Osteoblast (primary cell): ENCODE results near the gene SLC15A5. TPM values are rescaled to one million over a fixed set of nuclear protein-coding genes. Genes with fewer than 3 reads are reported as not detected.

ENCODE experiments used
- DNase-seq: peaks from one replicate; pipeline ENCODE4 v3.0.0; 2011; ENCODE audit warnings: low spot score, mixed read lengths; ENCODE audit not compliant: insufficient read length; ENCODE audit errors: missing footprints
- H2AFZ ChIP-seq: 2 replicates; pipeline ENCODE4 v1.6.0; 2011; ENCODE audit warnings: mild to moderate bottlenecking, low read length
- H3K27ac ChIP-seq: 2 replicates; pipeline ENCODE4 v1.5.1; 2011; ENCODE audit warnings: mild to moderate bottlenecking, low read depth, low read length, moderate library complexity
- H3K27me3 ChIP-seq: 2 replicates; pipeline ENCODE4 v1.6.0; 2012; ENCODE audit warnings: mild to moderate bottlenecking, control low read depth, inconsistent platforms, low read length, moderate library complexity; ENCODE audit not compliant: insufficient read depth
- H3K36me3 ChIP-seq: 2 replicates; pipeline ENCODE4 v1.5.1; 2011; ENCODE audit warnings: mild to moderate bottlenecking, low read length, control low read depth, moderate library complexity; ENCODE audit not compliant: insufficient read depth
- H3K4me1 ChIP-seq: 2 replicates; pipeline ENCODE4 v1.5.1; 2011; ENCODE audit warnings: mild to moderate bottlenecking, low read length, control low read depth, moderate library complexity; ENCODE audit not compliant: insufficient read depth
- H3K4me2 ChIP-seq: 2 replicates; pipeline ENCODE4 v1.6.0; 2011; ENCODE audit warnings: mild to moderate bottlenecking, low read length; ENCODE audit not compliant: insufficient read depth
- H3K4me3 ChIP-seq: fragments of 200-600 bp; sonication (generic); 3 replicates; pipeline ENCODE4 v1.5.1; 2012; ENCODE audit warnings: mild to moderate bottlenecking, low read length, inconsistent platforms; ENCODE audit not compliant: insufficient read depth
- H3K79me2 ChIP-seq: 2 replicates; pipeline ENCODE4 v1.6.0; 2012; ENCODE audit warnings: mild to moderate bottlenecking, low read length, control low read depth, inconsistent platforms; ENCODE audit not compliant: insufficient read depth
- H3K9me3 ChIP-seq: 2 replicates; pipeline ENCODE4 v1.5.1; 2011; ENCODE audit warnings: low read depth, low read length, control low read depth
- H4K20me1 ChIP-seq: 2 replicates; pipeline ENCODE4 v1.6.0; 2012; ENCODE audit warnings: mild to moderate bottlenecking, low read length, control low read depth; ENCODE audit not compliant: insufficient read depth
- CTCF ChIP-seq: IDR thresholded peaks from 2 replicates; pipeline ENCODE4 v1.5.1; 2011; ENCODE audit warnings: mild to moderate bottlenecking, low read depth, low read length, moderate library complexity; ENCODE audit errors: extremely low read depth
- total RNA-seq: library from RNA; depleted of rRNA; stranded (reverse); fragments of >200 nt; gene quantifications from 2 replicates; pipeline ENCODE4 v1.2.3, GENCODE V29; 2012

The SLC15A5 gene
- total RNA-seq, 1 donor, result not detected

GRCh38 chr12:16198884-16199283 is 78.6 kb downstream of the SLC15A5 start:
- Histone ChIP-seq H3K4me2 (no peak overlapping the region), H3K9me3 (no peaks in the 10 kb centered on the region), H3K27me3 (no peaks in the 10 kb centered on the region), H4K20me1 (no peaks in the 10 kb centered on the region), H3K27ac (no peak overlapping the region), H3K4me3 (no peak overlapping the region), H2AFZ (no peak overlapping the region), H3K36me3 (no peaks in the 10 kb centered on the region), H3K79me2 (no peaks in the 10 kb centered on the region), H3K4me1 (no peaks in the 10 kb centered on the region)
- DNase-seq, result no peak
- TF ChIP-seq CTCF, result no peak

GRCh38 chr12:16197600-16197999 is 79.9 kb downstream of the SLC15A5 start:
- H3K4me2 ChIP-seq, result no peak overlapping the region
- H4K20me1 ChIP-seq, result no peaks in the 10 kb centered on the region
- no peak for TF ChIP-seq CTCF
- DNase-seq, result no peak
- no peak overlapping the region for H3K27ac ChIP-seq
- no peaks in the 10 kb centered on the region for H3K79me2 ChIP-seq
- no peaks in the 10 kb centered on the region for H3K4me1 ChIP-seq
- H3K9me3 ChIP-seq, result no peaks in the 10 kb centered on the region
- no peak overlapping the region for H3K4me3 ChIP-seq
- H3K27me3 ChIP-seq, result no peaks in the 10 kb centered on the region
- H3K36me3 ChIP-seq, result no peaks in the 10 kb centered on the region
- H2AFZ ChIP-seq, result no peak overlapping the region

- no peak for DNase-seq
These were observed 87.6 kb downstream of the SLC15A5 start for GRCh38 chr12:16189849-16190248.

GRCh38 chr12:16187660-16188059 is 89.8 kb downstream of the SLC15A5 start:
- Histone ChIP-seq H4K20me1 (no peaks in the 10 kb centered on the region), H3K9me3 (no peaks in the 10 kb centered on the region)

More at GRCh38 chr12:16189849-16190248, 87.6 kb downstream of the SLC15A5 start:
- no peaks in the 10 kb centered on the region for H3K9me3 ChIP-seq
- no peak overlapping the region for H3K4me2 ChIP-seq
- H2AFZ ChIP-seq, result no peak overlapping the region
- TF ChIP-seq CTCF, result peak; percentile 38
- no peaks in the 10 kb centered on the region for H3K4me1 ChIP-seq
- no peak overlapping the region for H3K4me3 ChIP-seq
- no peaks in the 10 kb centered on the region for H4K20me1 ChIP-seq
- H3K27ac ChIP-seq, result no peak overlapping the region
- no peaks in the 10 kb centered on the region for H3K36me3 ChIP-seq
- no peaks in the 10 kb centered on the region for H3K27me3 ChIP-seq
- no peaks in the 10 kb centered on the region for H3K79me2 ChIP-seq

More at GRCh38 chr12:16187660-16188059, 89.8 kb downstream of the SLC15A5 start:
- H3K4me2 ChIP-seq, result no peak overlapping the region
- H2AFZ ChIP-seq, result no peak overlapping the region
- no peaks in the 10 kb centered on the region for H3K79me2 ChIP-seq
- H3K4me3 ChIP-seq, result no peak overlapping the region
- H3K27me3 ChIP-seq, result no peaks in the 10 kb centered on the region
- H3K36me3 ChIP-seq, result no peaks in the 10 kb centered on the region
- DNase-seq, result no peak
- no peak for TF ChIP-seq CTCF
- no peaks in the 10 kb centered on the region for H3K4me1 ChIP-seq
- no peak overlapping the region for H3K27ac ChIP-seq
